ENCODE measurements around the gene ATP8A2. TPM values are rescaled to one million over a fixed set of nuclear protein-coding genes. Genes with fewer than 3 reads are reported as not detected.

Gene ATP8A2
- total and polyA plus RNA-seq, 2 of the 8 experiments (the other 6 are each of a cell fraction or from before 2014, with no cell fraction given), result 2.4 to 8.3 TPM

DNA sequence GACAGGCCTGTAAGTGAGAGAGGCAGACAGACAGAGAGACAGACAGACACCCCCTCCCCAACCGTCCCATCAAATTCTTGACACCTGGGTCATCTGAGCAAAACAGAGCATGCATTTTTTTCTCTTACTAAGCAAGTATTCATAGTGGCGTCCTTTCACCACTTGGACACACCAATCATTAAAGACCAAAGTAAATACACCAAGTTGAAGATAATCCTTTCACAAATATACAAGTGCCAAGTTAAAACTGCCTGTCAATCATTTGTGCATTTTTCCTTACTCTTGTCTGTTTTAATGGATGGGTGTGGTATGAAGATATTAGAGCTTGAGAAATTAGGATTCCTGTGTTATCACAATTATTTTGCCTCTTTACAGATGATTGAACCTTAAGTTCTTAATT is 337.3 kb downstream of the ATP8A2 start:
- no peak overlapping the region for H3K4me2 ChIP-seq (ENCODE audit: insufficient read depth in 1 of 2, low read depth in 2 of 2, low read length in 2 of 2)
- no peak overlapping the region for H4K8ac ChIP-seq (ENCODE audit: extremely low read depth, insufficient read depth, low read length)
- H3K23me2 ChIP-seq (ENCODE audit: low read depth, low read length), result no peaks in the 10 kb centered on the region
- H3K36me3 ChIP-seq (ENCODE audit: control insufficient read depth in 2 of 4, insufficient read depth in 4 of 4, low read length in 3 of 4), result no peaks in the 10 kb centered on the region
- DNase-seq (ENCODE audit: low read depth in 1 of 2, low spot score in 2 of 2) (no peak), FAIRE-seq (no peak)
- H3K4me1 ChIP-seq (replicated peaks in 1 of 4; ENCODE audit: control insufficient read depth in 3 of 4, insufficient read depth in 4 of 4, low read length in 3 of 4), result no peaks in the 10 kb centered on the region
- no peaks in the 10 kb centered on the region for H3K79me2 ChIP-seq (ENCODE audit: control insufficient read depth in 1 of 2, insufficient read depth in 2 of 2, low read length in 2 of 2)
- no peak overlapping the region for H2BK20ac ChIP-seq (ENCODE audit: low read length)
- no peak overlapping the region for H2BK120ac ChIP-seq (replicated peaks; ENCODE audit: low read depth, low read length)
- ChIA-PET CTCF (ENCODE audit: partially characterized antibody) (no interaction called here), POLR2A (ENCODE audit: partially characterized antibody) (no interaction called here)
- H3K18ac ChIP-seq (ENCODE audit: extremely low read depth, low read length), result no peak overlapping the region
- no peak overlapping the region for H3K9ac ChIP-seq (replicated peaks in 1 of 4; ENCODE audit: extremely low read depth in 1 of 4, low read depth in 3 of 4, low read length in 3 of 4)
- H3K14ac ChIP-seq (ENCODE audit: insufficient read length), result no peak overlapping the region
- H3K9me3 ChIP-seq (ENCODE audit: insufficient read depth in 2 of 2, low read depth in 1 of 2, low read length in 1 of 2), result no peaks in the 10 kb centered on the region
- H2BK12ac ChIP-seq (ENCODE audit: low read depth, low read length), result no peak overlapping the region
- no peak overlapping the region for H3K56ac ChIP-seq (replicated peaks; ENCODE audit: insufficient read length, low read depth, low read length)
- no peak overlapping the region for H2AK5ac ChIP-seq (ENCODE audit: low read depth, low read length)
- H2BK15ac ChIP-seq (ENCODE audit: low read length), result no peak overlapping the region
- H3K27ac ChIP-seq (ENCODE audit: low read depth, low read length), result no peak overlapping the region
- no peak overlapping the region for H3K23ac ChIP-seq (ENCODE audit: insufficient read length)
- no peak overlapping the region for H2AFZ ChIP-seq (ENCODE audit: low read length)
- H3K79me1 ChIP-seq (ENCODE audit: low read depth, low read length), result no peaks in the 10 kb centered on the region
- H3K4me3 ChIP-seq (ENCODE audit: extremely low read depth in 1 of 4, insufficient read depth in 2 of 4, low read depth in 3 of 4, low read length in 4 of 4), result no peak overlapping the region
- no peak overlapping the region for H3K4ac ChIP-seq (replicated peaks; ENCODE audit: insufficient read length, low read depth, low read length)
- H3K27me3 ChIP-seq (replicated peaks in 1 of 4; ENCODE audit: control insufficient read depth in 3 of 4, extremely low read depth in 1 of 4, insufficient read depth in 3 of 4, low read length in 3 of 4), result no peaks in the 10 kb centered on the region
- no peak overlapping the region for H4K91ac ChIP-seq (replicated peaks; ENCODE audit: insufficient read length, low read length)
- no peak overlapping the region for H2BK5ac ChIP-seq (ENCODE audit: low read depth, low read length)
- no peaks in the 10 kb centered on the region for H4K20me1 ChIP-seq (replicated peaks in 1 of 2; ENCODE audit: control insufficient read depth in 1 of 2, insufficient read depth in 2 of 2, low read length in 2 of 2)
- H4K5ac ChIP-seq (ENCODE audit: insufficient read length, low read depth, low read length), result no peak overlapping the region
- 89% methylated on average over 2 of the region's 2 CpGs; no CpG with 5 or more reads in 1 of the 2 experiments for WGBS, 2 experiments (ENCODE audit: extremely low coverage in 1 of 2, insufficient coverage in 1 of 2, insufficient read length in 1 of 2, insufficient replicate concordance in 2 of 2, low coverage in 1 of 2, low lambda C conversion rate in 2 of 2, missing lambda C conversion rate in 1 of 2)
- no peak for TF ChIP-seq EGR1 (IDR thresholded peaks at IDR 0.05; ENCODE audit: borderline replicate concordance, low read depth, low read length)
- TF ChIP-seq, protein P1, sequence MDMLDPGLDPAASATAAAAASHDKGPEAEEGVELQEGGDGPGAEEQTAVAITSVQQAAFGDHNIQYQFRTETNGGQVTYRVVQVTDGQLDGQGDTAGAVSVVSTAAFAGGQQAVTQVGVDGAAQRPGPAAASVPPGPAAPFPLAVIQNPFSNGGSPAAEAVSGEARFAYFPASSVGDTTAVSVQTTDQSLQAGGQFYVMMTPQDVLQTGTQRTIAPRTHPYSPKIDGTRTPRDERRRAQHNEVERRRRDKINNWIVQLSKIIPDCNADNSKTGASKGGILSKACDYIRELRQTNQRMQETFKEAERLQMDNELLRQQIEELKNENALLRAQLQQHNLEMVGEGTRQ (IDR thresholded peaks at IDR 0.05; ENCODE audit: low read length), result no peak
- TF ChIP-seq GTF2F1 (IDR thresholded peaks at IDR 0.05; ENCODE audit: borderline replicate concordance, low read depth, low read length), result no peak
- no peak for TF ChIP-seq KDM1A (IDR thresholded peaks at IDR 0.05; ENCODE audit: borderline replicate concordance, low read length)
- no peak for TF ChIP-seq CHD2 (IDR thresholded peaks at IDR 0.05; ENCODE audit: low read length)
- TF ChIP-seq RXRA (IDR thresholded peaks at IDR 0.05; ENCODE audit: insufficient read depth, low read depth, low read length), result no peak
- TF ChIP-seq YY1 (IDR thresholded peaks at IDR 0.05; ENCODE audit: low read depth, low read length), result no peak
- TF ChIP-seq KDM4A (IDR thresholded peaks at IDR 0.05; ENCODE audit: low read depth, low read length, severe bottlenecking), result no peak
- TF ChIP-seq TCF12 (IDR thresholded peaks at IDR 0.05; ENCODE audit: low read depth, low read length), result no peak
- TF ChIP-seq SAP30 (IDR thresholded peaks at IDR 0.05; ENCODE audit: insufficient read depth, insufficient replicate concordance, low read length), result no peak
- TF ChIP-seq PHF8 (conservative IDR thresholded peaks at IDR 0.05; ENCODE audit: low read depth, low read length), result no peak
- no peak for TF ChIP-seq FOSL1 (IDR thresholded peaks at IDR 0.05; ENCODE audit: insufficient read depth, low read depth, low read length)
- no peak for TF ChIP-seq MAFK (IDR thresholded peaks at IDR 0.05; ENCODE audit: low read depth, low read length)
- no peak for TF ChIP-seq SIRT6 (IDR thresholded peaks at IDR 0.05; ENCODE audit: low read length)
- TF ChIP-seq HDAC6 (IDR thresholded peaks at IDR 0.05; ENCODE audit: low read depth, low read length), result no peak

Data from H1 (cell line).